Tracheal epithelial cell (primary cell): Measurements from ENCODE around the gene TTC8. TPM values are rescaled to one million over a fixed set of nuclear protein-coding genes. Genes with fewer than 3 reads are reported as not detected.

Experiments used
- total RNA-seq: library from RNA; depleted of rRNA; stranded (reverse); fragments of >200 nt; gene quantifications from 2 replicates; pipeline ENCODE4 v1.2.1, GENCODE V29; 2014

TTC8 gene
- 13.4 and 13.7 TPM in 2 replicates for total RNA-seq

DNA sequence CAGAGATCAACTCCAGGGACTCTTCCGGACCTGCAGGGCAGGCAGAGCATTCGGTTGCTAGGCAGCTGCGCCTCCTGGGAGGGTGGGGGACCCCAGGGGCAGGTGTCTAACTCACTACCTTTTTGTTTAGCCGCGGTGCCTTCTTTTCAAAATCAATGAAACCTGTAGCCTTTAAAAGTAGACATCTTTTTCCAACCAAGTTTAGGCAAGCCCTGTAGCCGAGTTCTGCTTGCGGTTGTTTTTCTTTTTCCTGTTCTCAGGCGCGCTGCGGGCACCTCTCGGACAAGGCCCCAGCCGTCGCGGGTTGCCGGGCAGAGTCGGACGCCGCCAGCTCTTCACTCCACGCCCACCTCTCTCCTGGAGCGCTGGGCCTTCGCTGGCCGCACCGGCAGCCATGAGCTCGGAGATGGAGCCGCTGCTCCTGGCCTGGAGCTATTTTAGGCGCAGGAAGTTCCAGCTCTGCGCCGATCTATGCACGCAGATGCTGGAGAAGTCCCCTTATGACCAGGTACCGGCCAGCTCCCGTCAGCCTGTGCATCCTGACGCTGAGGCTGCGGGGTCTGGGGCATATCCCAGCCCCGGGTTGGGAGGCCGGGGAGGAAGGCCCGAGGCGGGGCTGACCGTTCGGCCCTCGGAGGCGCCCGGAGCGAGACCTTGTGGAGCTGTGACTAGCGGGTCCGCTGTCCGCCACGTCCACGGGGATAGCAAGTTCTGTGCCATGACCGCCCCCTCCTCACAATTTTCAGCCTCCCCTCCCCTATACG, at the start of gene TTC8:
TSS of gene TTC8 (plus strand) at position 338 of the 764 bp plus-strand sequence. CDS start at position 395, 57 bp downstream.

DNA sequence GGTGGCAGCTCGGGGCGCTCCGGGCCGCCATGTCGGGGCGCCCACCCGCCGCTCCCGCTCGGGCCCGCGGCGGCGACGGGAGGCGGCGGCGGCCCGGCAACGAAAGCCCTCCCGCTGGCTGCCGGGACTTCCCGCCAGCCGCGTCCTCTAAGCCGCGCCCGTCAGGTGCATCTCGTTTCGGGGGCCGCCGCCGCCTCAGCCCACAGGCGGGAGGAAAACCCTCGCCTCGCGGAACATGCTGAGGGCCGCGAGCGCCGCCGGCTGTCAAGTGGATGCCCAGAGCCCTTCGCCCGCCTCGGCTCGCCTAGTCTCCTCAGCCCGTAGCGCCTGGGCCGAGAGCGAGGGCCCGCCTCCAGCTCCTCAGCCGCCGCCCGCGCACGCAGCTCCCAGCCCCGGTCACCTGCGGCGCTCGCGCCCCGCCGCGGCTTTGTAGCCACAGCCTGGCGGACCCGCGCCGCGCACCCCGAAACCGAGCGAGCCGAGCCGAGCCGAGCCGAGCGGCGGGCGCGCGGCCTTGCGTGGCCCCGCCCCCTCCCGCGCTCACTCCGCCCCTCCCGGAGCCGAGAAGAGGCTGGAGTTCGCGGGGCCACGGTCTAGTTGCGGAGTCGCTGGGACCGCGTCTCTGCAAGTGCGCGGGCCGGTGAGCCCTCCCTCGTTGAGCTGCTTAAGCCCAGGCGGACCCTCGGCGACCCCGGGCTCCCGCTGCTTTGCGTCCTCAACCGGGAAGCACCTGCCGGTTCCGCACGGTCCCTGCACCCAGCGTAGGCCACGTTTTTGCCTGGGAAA, 31.8 kb upstream of the TTC8 start, which contains the start of gene EML5:
TSS of gene EML5 (minus strand) at position 481 of the 786 bp plus-strand sequence. CDS start at position 31, 450 bp downstream.

Other genes starting within 250 kb of the TTC8 start
- gene EML5, start 31.7 kb upstream of the TTC8 start, total RNA-seq: 0.96 TPM in 1 of 2 replicates, not detected in the other